ENCODE results near the gene EPB42.
A peak's percentile ranks its signal among the peaks of the same experiment; 100 is the strongest.
"Not testable (repeated sequence)": the region's sequence is repeated elsewhere in the genome, so short reads cannot be mapped to it uniquely, and the experiment has no call there.

Gene EPB42

GRCh38 chr15:43198992-43199391 lies 21.8 kb downstream of the EPB42 start:
- DNase-seq (ENCODE audit: low read depth), result no peak
- TF ChIP-seq, protein P1, sequence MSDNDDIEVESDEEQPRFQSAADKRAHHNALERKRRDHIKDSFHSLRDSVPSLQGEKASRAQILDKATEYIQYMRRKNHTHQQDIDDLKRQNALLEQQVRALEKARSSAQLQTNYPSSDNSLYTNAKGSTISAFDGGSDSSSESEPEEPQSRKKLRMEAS (IDR thresholded peaks at IDR 0.05; ENCODE audit: low read depth, low read length), result no peak
- TF ChIP-seq MYC (IDR thresholded peaks at IDR 0.05; ENCODE audit: low read depth, low read length), result no peak
- no peak overlapping the region for H3K4me3 ChIP-seq (ENCODE audit: low read depth, low read length)

GRCh38 chr15:43198556-43198955 lies 22.3 kb downstream of the EPB42 start:
- not testable (repeated sequence) for H3K4me3 ChIP-seq (ENCODE audit: low read depth, low read length); DNase-seq (ENCODE audit: low read depth)

DNA sequence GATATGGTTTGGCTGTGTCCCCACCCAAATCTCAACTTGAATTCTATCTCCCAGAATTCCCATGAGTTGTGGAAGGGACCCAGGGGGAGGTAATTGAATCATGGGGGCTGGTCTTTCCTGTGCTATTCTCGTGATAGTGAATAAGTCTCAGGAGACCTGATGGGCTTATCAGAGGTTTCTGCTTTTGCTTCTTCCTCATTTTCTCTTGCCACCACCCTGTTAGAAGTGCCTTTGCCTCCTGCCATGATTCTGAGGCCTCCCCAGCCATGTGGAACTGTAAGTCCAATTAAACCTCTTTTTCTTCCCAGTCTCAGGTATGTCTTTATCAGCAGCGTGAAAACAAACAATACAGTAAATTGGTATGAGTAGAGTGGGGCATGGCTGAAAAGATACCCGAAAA lies 23.0 kb downstream of the EPB42 start:
- not testable (repeated sequence) for H3K4me3 ChIP-seq (ENCODE audit: low read depth, low read length)
- DNase-seq (ENCODE audit: low read depth), result peak; percentile 24

DNA sequence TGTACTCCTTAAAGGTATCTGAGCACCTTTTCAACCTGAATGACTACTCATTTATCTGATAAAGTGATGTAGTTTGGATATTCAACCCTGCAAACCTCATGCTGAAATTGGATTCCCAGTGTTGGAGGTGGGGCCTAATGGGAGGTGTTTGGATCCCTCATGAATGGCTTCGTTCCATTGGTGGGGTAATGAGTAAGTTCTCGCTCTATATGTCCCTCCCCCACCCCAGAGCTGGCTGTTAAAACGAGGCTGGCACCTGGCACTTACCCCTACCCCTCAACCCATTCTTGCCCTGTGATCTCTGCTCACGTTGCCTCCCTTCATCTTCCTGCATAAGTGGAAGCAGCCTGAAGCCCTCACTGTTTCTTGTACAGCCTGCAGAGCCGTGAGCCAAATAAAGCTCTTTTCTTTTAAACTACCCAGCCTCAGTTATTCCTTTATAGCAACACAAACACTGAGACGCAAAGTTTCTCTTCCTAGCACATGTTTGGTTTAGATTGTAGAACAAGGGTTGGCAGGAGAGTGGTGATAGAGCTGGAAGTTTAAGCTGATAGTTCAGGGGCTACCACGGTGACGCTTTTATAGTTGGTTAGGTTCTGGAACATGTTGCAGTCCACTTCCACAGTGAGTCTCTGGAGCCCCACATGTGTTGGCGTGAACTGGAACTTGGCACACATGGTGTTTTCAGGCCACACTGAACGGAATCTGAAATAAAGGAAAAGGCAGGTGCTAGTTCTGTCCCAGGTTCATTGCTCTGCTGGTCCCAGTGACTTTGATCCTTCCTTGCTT lies 23.9 kb downstream of the EPB42 start:
- no peak overlapping the region for H3K4me3 ChIP-seq (ENCODE audit: low read depth, low read length)
- no peak for TF ChIP-seq CTCF (IDR thresholded peaks at IDR 0.05; ENCODE audit: low read depth, low read length)

DNA sequence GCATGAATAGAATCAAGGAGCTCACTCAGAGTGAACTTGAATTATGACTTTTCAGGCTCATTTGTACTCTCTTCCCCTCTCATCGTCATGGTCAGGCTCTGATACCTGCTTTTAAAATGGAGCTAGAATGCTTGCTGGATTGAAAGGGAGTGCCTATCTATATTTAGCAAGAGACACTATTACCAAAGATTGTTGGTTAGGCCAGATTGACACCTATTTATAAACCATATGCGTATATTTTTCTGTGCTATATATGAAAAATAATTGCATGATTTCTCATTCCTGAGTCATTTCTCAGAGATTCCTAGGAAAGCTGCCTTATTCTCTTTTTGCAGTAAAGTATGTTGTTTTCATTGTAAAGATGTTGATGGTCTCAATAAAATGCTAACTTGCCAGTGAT lies 26.0 kb downstream of the EPB42 start:
- H3K4me3 ChIP-seq (ENCODE audit: low read depth, low read length), result no peak overlapping the region
- DNase-seq (ENCODE audit: low read depth), result no peak
- TF ChIP-seq MYC (IDR thresholded peaks at IDR 0.05; ENCODE audit: low read depth, low read length) (no peak), CTCF (IDR thresholded peaks at IDR 0.05; ENCODE audit: low read depth, low read length) (no peak), POLR2A (IDR thresholded peaks at IDR 0.05; ENCODE audit: extremely low read depth, insufficient read length) (no peak)
- TF ChIP-seq, protein P1 (IDR thresholded peaks at IDR 0.05; ENCODE audit: low read depth, low read length), result no peak

More for the DNA sequence above, 23.9 kb downstream of the EPB42 start:
- DNase-seq (ENCODE audit: low read depth), result no peak

GRCh38 chr15:43193710-43194109 lies 27.1 kb downstream of the EPB42 start:
- no peak for DNase-seq (ENCODE audit: low read depth)
- H3K4me3 ChIP-seq (ENCODE audit: low read depth, low read length), result no peak overlapping the region
- TF ChIP-seq POLR2A (IDR thresholded peaks at IDR 0.05; ENCODE audit: extremely low read depth, insufficient read length), result no peak
- TF ChIP-seq, protein P1 (IDR thresholded peaks at IDR 0.05; ENCODE audit: low read depth, low read length), result no peak
- TF ChIP-seq CTCF (IDR thresholded peaks at IDR 0.05; ENCODE audit: low read depth, low read length), result no peak
- TF ChIP-seq MYC (IDR thresholded peaks at IDR 0.05; ENCODE audit: low read depth, low read length), result no peak

DNA sequence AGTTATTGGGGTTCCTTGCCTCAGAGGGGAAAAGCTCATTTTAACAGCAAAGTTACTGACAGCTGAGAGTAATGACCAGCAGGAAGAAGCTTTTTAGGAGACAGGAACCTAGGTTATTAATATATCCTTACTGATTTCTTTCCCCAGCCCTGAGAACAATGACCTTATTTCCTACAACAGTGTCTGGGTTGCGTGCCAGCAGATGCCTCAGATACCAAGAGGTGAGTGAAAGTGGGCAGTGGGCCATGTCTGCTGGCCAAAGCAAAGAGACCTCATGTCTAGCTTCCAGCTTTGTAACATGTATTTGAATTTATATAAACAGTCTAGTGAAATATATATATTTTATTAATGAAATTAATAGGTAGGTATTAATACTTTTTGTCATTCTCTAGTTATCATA lies 30.6 kb downstream of the EPB42 start:
- DNase-seq (ENCODE audit: low read depth), result no peak
- H3K4me3 ChIP-seq (ENCODE audit: low read depth, low read length), result no peak overlapping the region
- no peak for TF ChIP-seq MYC (IDR thresholded peaks at IDR 0.05; ENCODE audit: low read depth, low read length)
- no peak for TF ChIP-seq POLR2A (IDR thresholded peaks at IDR 0.05; ENCODE audit: extremely low read depth, insufficient read length)
- no peak for TF ChIP-seq CTCF (IDR thresholded peaks at IDR 0.05; ENCODE audit: low read depth, low read length)
- TF ChIP-seq, protein P1 (IDR thresholded peaks at IDR 0.05; ENCODE audit: low read depth, low read length), result no peak
